ENCODE data around the gene OR5K2. TPM values are rescaled to one million over a fixed set of nuclear protein-coding genes. Genes with fewer than 3 reads are reported as not detected.

Gene OR5K2
- total RNA-seq, 4 donors from 2014 or later: not detected

DNA sequence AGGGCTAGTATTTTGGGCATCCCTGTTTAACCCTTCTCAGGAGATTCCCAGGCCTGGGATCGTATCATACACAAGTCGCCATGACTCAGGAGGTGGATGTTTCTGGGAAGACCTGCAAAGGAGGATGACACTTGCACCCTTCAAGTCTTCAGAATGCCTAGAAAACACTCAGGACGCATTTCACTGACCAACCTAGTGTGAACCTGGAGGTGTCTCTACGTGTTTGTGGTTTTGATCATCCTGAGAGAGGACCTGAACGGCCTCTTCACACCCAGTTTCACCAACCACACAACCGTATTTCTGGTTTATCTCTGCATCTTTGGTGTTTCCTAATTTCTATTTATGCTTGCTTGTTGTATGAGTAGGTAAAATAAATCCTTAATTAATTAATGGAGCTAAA lies 28.0 kb downstream of the OR5K2 start:
- intact Hi-C loops (cut with DNase I; ENCODE audit: low total_unique reads): no loop called here

DNA sequence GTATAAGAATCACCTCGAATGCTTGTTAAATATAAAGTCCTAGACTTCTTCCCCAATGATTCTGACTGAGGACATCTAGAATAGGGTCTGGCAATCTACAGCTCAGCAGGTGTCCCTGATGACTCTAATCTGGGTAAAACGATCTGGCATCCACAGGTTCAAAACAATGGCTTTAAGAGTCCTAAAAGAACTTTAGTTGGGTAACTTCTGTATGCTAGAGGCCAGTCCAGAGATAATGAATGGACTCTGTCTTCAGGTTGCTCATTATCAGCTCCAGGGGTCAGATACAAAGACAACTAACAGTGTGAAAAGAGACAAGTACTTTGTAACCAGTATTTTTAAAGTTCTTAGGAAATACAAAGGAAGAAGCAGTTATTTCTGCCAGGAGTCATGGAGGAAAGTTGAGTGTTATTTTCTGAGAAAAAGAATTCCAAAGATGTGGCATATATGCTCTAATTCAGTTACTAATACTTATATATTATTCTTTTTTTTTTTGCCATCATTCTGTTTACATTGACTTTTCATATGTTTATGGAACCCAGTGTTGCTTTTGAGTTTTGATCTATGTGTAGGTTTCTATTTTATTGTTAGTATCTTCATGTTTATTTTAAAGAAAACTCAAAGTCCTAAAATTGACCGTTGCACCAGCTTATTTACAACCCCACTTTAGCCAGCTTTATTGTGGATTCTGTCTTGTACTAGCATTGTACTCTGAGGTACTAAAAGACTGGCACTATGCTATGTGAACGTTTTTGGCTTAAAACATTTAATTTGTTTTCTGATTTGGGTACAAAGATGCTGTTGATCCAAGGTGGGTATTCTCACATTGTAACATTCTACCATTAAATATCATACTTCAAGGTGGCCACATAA lies 31.2 kb downstream of the OR5K2 start:
- no peak overlapping the region for H3K4me3 ChIP-seq (ENCODE audit: low read depth, poor library complexity, severe bottlenecking)
- WGBS, 2 donors: 51 to 57% methylated on average over 4 of the region's 4 CpGs
- intact Hi-C loops (cut with DNase I; ENCODE audit: low total_unique reads): no loop called here
- no peak for DNase-seq (ENCODE audit: low spot score in 2 of 2)
- TF ChIP-seq, protein P1, sequence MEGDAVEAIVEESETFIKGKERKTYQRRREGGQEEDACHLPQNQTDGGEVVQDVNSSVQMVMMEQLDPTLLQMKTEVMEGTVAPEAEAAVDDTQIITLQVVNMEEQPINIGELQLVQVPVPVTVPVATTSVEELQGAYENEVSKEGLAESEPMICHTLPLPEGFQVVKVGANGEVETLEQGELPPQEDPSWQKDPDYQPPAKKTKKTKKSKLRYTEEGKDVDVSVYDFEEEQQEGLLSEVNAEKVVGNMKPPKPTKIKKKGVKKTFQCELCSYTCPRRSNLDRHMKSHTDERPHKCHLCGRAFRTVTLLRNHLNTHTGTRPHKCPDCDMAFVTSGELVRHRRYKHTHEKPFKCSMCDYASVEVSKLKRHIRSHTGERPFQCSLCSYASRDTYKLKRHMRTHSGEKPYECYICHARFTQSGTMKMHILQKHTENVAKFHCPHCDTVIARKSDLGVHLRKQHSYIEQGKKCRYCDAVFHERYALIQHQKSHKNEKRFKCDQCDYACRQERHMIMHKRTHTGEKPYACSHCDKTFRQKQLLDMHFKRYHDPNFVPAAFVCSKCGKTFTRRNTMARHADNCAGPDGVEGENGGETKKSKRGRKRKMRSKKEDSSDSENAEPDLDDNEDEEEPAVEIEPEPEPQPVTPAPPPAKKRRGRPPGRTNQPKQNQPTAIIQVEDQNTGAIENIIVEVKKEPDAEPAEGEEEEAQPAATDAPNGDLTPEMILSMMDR (IDR thresholded peaks at IDR 0.05): no peak
- TF ChIP-seq POLR2A (IDR thresholded peaks at IDR 0.05): no peak

More for the DNA sequence above, 28.0 kb downstream of the OR5K2 start:
- H3K4me3 ChIP-seq (ENCODE audit: low read depth, poor library complexity, severe bottlenecking): no peak overlapping the region
- TF ChIP-seq POLR2A (IDR thresholded peaks at IDR 0.05): no peak
- TF ChIP-seq, protein P1 (IDR thresholded peaks at IDR 0.05): no peak
- WGBS, 2 donors: 89 to 90% methylated on average over 6 of the region's 6 CpGs
- DNase-seq (ENCODE audit: low spot score in 2 of 2): no peak

GRCh38 chr3:98529856-98530459 lies 32.5 kb downstream of the OR5K2 start:
- WGBS, 2 donors: 86 to 90% methylated on average over 8 of the region's 8 CpGs

DNA sequence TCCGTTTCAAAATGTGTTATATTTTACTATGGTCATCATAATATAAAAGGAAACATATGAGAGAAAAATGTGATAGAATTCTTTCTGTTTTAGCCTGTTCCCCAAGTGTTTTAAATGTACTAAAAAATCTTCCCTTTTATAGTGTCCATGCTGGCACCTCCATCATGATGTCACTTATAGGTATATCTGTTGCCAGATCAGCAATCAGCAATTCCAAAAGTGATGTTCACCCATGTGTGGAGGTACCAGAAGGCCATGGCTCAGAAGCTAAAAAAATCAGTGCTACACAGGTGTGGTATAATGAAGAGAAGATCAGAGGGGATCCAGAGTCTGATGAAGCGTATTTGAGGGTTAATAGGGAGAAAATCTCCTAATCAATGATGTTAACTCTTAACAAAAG lies 33.2 kb downstream of the OR5K2 start:
- intact Hi-C loops (cut with DNase I; ENCODE audit: low total_unique reads): no loop called here
- 76 to 80% methylated on average over 2 of the region's 2 CpGs for WGBS, 2 donors
- DNase-seq (ENCODE audit: low spot score in 2 of 2): no peak
- no peak overlapping the region for H3K4me3 ChIP-seq (ENCODE audit: low read depth, poor library complexity, severe bottlenecking)
- TF ChIP-seq, protein P1 (IDR thresholded peaks at IDR 0.05): no peak
- TF ChIP-seq POLR2A (IDR thresholded peaks at IDR 0.05): no peak

More at GRCh38 chr3:98529856-98530459, 32.5 kb downstream of the OR5K2 start:
- intact Hi-C loops (cut with DNase I; ENCODE audit: low total_unique reads): no loop called here
- no peak overlapping the region for H3K4me3 ChIP-seq (ENCODE audit: low read depth, poor library complexity, severe bottlenecking)
- TF ChIP-seq, protein P1 (IDR thresholded peaks at IDR 0.05): no peak
- no peak for TF ChIP-seq POLR2A (IDR thresholded peaks at IDR 0.05)
- DNase-seq (ENCODE audit: low spot score in 2 of 2): no peak

DNA sequence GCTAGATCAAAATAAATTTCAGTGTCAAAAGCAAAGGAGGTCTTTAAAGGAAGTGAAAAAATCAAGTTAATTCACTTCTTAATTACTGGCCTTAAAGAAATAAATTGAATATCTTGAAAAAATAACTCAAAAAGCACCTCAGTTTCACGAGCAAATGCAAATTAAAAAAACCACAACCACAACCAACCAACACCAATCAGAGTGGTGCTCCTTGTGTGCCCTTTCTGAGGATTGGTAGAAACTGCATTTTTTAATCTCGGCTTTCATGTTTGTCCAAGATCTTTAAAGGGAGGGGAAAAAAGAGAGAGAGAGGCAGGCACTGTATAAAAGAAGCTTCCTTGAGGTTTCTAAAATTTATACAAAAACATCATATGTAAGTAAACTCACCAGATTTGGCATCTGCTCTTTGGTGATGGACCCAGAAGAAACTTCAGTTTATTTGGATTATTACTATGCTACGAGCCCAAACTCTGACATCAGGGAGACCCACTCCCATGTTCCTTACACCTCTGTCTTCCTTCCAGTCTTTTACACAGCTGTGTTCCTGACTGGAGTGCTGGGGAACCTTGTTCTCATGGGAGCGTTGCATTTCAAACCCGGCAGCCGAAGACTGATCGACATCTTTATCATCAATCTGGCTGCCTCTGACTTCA lies 34.3 kb downstream of the OR5K2 start, which contains the start of gene GPR15:
GPR15 (plus strand) TSS at position 357 of the 653 bp plus-strand sequence; CDS start at position 413, 56 bp downstream.
- intact Hi-C loops (cut with DNase I; ENCODE audit: low total_unique reads): no loop called here
- DNase-seq (ENCODE audit: low spot score in 2 of 2): no peak
- 79 to 84% methylated on average over 7 of the region's 7 CpGs for WGBS, 2 donors
- no peak for TF ChIP-seq POLR2A (IDR thresholded peaks at IDR 0.05)
- TF ChIP-seq, protein P1 (IDR thresholded peaks at IDR 0.05): no peak
- H3K4me3 ChIP-seq (ENCODE audit: low read depth, poor library complexity, severe bottlenecking): no peak within 1 kb of the TSS

Data from lower leg skin (tissue), 4 donors.